ENCODE measurements around the gene SFXN5.

SFXN5 gene

DNA sequence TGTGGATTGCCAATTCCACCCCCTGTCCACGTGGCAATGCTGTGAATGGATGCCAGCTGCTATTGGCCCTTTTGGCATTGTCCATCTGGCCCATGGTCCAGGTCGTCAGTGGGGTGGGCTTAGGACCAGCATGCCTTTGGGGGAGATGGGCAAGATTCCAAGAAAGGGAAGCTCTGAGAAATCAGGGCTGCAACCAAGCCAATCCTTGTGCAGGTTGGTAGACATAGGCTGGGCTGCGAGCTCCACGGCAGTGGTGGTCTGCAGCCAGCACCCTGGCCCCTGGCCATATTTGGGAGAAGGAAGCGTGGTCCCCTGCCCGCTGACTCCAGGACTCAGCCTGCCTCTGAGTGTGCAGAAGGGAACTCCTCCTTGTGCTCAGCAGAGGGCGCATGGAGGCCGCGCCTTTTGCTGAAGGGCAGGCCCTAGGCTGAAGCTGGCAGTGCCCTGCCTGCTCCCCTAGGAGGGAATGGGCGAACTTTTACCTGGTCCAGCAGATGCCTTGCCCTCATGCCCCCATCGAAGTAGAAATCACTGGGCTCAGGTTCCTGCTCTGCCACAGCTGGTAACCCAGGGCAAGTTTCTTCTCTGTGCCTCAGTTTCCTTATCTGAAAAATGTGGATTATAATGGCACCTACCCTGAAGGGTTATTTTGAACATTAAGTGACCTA lies 178.9 kb downstream of the SFXN5 start:
- H3K4me3 ChIP-seq (replicated peaks; ENCODE audit: low read depth, low read length) = no peak overlapping the region
- no peak for DNase-seq (ENCODE audit: extremely low read depth, low read depth)
- TF ChIP-seq, protein P1, sequence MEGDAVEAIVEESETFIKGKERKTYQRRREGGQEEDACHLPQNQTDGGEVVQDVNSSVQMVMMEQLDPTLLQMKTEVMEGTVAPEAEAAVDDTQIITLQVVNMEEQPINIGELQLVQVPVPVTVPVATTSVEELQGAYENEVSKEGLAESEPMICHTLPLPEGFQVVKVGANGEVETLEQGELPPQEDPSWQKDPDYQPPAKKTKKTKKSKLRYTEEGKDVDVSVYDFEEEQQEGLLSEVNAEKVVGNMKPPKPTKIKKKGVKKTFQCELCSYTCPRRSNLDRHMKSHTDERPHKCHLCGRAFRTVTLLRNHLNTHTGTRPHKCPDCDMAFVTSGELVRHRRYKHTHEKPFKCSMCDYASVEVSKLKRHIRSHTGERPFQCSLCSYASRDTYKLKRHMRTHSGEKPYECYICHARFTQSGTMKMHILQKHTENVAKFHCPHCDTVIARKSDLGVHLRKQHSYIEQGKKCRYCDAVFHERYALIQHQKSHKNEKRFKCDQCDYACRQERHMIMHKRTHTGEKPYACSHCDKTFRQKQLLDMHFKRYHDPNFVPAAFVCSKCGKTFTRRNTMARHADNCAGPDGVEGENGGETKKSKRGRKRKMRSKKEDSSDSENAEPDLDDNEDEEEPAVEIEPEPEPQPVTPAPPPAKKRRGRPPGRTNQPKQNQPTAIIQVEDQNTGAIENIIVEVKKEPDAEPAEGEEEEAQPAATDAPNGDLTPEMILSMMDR (IDR thresholded peaks at IDR 0.05; ENCODE audit: low read depth, low read length, missing control alignments) = peak; percentile 76

Data from HFF-Myc (cell line).